Neural crest cell (in vitro differentiated cells): Measurements from ENCODE around the gene ASB18. TPM values are rescaled to one million over a fixed set of nuclear protein-coding genes. Genes with fewer than 3 reads are reported as not detected.

ENCODE experiments used
- DNase-seq: peaks from one replicate; pipeline ENCODE4 v3.0.0; 2021; ENCODE audit warnings: low read depth, mixed read lengths, low spot score
- H3K27ac Mint-ChIP-seq: one replicate; pipeline ENCODE4 v1.8.0; 2021; ENCODE audit warnings: mild to moderate bottlenecking, mixed read lengths; ENCODE audit not compliant: unreplicated experiment
- H3K27me3 Mint-ChIP-seq: 2 replicates; pipeline ENCODE4 v1.8.0; 2021; ENCODE audit warnings: low read depth, mild to moderate bottlenecking, mixed read lengths
- H3K36me3 Mint-ChIP-seq: 2 replicates; pipeline ENCODE4 v1.8.0; 2021; ENCODE audit warnings: low read depth, mild to moderate bottlenecking, mixed read lengths
- H3K4me1 Mint-ChIP-seq: 2 replicates; pipeline ENCODE4 v1.8.0; 2021; ENCODE audit warnings: mixed read lengths
- H3K4me3 Mint-ChIP-seq: one replicate; pipeline ENCODE4 v1.8.0; 2021; ENCODE audit warnings: mild to moderate bottlenecking, mixed read lengths
- H3K9me3 Mint-ChIP-seq: 2 replicates; pipeline ENCODE4 v1.8.0; 2021; ENCODE audit warnings: mixed read lengths
- CTCF ChIP-seq: fragments of 200-600 bp; sonication (generic); conservative IDR thresholded peaks from 2 replicates; pipeline ENCODE4 v1.5.0; 2021; ENCODE audit warnings: antibody characterized with exemption, mild to moderate bottlenecking
- total RNA-seq: library from RNA; stranded (reverse); gene quantifications from 2 replicates; pipeline ENCODE4 v1.2.1, GENCODE V29; 2021

ASB18 gene
- total RNA-seq, 1 donor from 2014 or later, result not detected

- H3K27ac Mint-ChIP-seq, result no peak overlapping the region
Observed at GRCh38 chr2:236173036-236173728, 91.0 kb downstream of the ASB18 start.

GRCh38 chr2:236172255-236173035 is 91.8 kb downstream of the ASB18 start:
- Mint-ChIP-seq H3K9me3 (no peaks in the 10 kb centered on the region), H3K36me3 (no peaks in the 10 kb centered on the region), H3K4me3 (peak overlapping the region; percentile 49), H3K27ac (no peak overlapping the region), H3K4me1 (peaks cover 62% of the 10 kb centered on the region), H3K27me3 (peaks cover 84% of the 10 kb centered on the region)
- TF ChIP-seq CTCF, result no peak
- DNase-seq, result no peak

More at GRCh38 chr2:236173036-236173728, 91.0 kb downstream of the ASB18 start:
- H3K27me3 Mint-ChIP-seq, result peaks cover 88% of the 10 kb centered on the region
- H3K4me1 Mint-ChIP-seq, result peaks cover 62% of the 10 kb centered on the region
- H3K36me3 Mint-ChIP-seq, result no peaks in the 10 kb centered on the region
- peak overlapping the region; percentile 60 for H3K4me3 Mint-ChIP-seq
- TF ChIP-seq CTCF, result no peak
- DNase-seq, result no peak
- no peaks in the 10 kb centered on the region for H3K9me3 Mint-ChIP-seq

GRCh38 chr2:236171680-236172254 is 92.4 kb downstream of the ASB18 start:
- Mint-ChIP-seq H3K9me3 (no peaks in the 10 kb centered on the region), H3K27ac (peak overlapping the region; percentile 57), H3K27me3 (peaks cover 84% of the 10 kb centered on the region), H3K36me3 (no peaks in the 10 kb centered on the region), H3K4me1 (peaks cover 63% of the 10 kb centered on the region), H3K4me3 (peak overlapping the region; percentile 49)
- no peak for TF ChIP-seq CTCF
- DNase-seq, result no peak

GRCh38 chr2:236171181-236171679 is 93.0 kb downstream of the ASB18 start:
- Mint-ChIP-seq H3K4me1 (peaks cover 64% of the 10 kb centered on the region), H3K9me3 (no peaks in the 10 kb centered on the region), H3K36me3 (peaks cover 2% of the 10 kb centered on the region), H3K27me3 (peaks cover 84% of the 10 kb centered on the region), H3K4me3 (peak overlapping the region; percentile 49), H3K27ac (no peak overlapping the region)
- TF ChIP-seq CTCF, result no peak
- no peak for DNase-seq

GRCh38 chr2:236170590-236171165 is 93.5 kb downstream of the ASB18 start:
- no peak for DNase-seq
- Mint-ChIP-seq H3K27me3 (peaks cover 84% of the 10 kb centered on the region), H3K4me1 (peaks cover 62% of the 10 kb centered on the region), H3K36me3 (peaks cover 3% of the 10 kb centered on the region), H3K4me3 (peak overlapping the region; percentile 49), H3K27ac (no peak overlapping the region), H3K9me3 (no peaks in the 10 kb centered on the region)
- TF ChIP-seq CTCF, result no peak
